T-helper 2 cell treated with Interferon-gamma antibody and Interleukin-4, amounts not matched to agents 100 ng/mL and 5 ng/mL, for 36 hours (primary cell): ENCODE data around the gene BOC. TPM values are rescaled to one million over a fixed set of nuclear protein-coding genes. Genes with fewer than 3 reads are reported as not detected.

Source experiments
- intact Hi-C: fragments of 100-400 bp; cut with micrococcal nuclease; formaldehyde crosslinking; loops from one replicate; pipeline ENCODE4 v1.15.1; 2023
- total RNA-seq: library from RNA; stranded (reverse); gene quantifications from 2 replicates; pipeline ENCODE4 v1.2.3, GENCODE V29; 2022

BOC gene
- total RNA-seq, 1 donor from 2014 or later = 0.27 TPM

DNA sequence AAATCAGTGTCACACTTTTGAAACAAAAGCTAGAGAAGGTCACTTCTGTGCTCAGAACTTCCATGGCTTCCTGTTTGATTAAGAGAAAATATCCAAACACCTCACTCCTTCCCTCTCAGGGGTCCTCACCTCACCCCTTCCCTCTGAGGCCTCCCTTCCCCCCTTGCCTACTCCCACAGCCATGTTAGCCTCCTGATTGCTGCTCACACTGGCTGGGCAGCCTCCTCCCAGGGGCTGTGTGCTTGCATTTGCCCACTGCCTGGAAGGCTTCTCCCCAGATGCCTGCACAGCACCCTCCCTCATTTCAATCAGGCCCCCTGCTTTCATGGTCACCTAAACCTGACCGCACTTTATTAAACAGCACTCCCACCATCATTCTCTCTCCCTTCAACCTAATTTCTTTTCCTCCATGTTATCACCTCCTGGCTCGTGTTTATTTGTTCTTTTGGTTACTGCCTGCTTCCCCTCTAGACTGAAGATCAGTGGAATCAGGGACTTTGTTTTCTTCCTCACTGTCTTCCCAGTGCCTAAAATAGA lies 10.4 kb downstream of the BOC start:
- intact Hi-C loops = no loop called here

DNA sequence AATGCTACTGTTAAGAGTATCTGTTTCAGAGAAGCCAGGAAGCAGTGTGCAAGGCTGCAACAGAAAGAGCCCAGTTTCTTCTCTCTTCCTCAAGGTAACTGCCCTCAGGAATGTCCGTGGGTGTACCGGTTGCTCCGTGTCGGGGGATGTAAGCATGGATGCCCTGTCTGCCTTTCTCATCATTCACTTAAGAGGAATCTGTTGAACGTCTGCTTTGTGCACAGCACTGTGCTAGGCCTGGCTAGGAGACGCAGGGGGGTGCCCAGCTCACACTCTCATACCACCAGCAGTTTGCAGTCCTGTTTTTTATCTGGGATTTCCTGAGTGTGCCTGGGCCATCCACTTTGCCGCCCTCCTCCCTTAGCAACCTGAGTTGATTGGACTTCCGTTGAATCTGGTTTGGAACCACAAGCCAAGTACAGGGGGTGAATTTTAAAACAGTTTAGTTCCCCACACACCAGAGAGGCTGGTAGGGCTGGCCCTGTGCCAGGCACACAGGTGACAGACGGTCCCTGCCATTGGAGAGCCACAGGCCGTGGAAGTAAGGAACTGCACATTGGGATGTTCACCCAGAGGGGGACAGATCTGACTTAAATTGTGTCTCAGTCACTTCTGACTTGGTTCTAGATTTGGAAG lies 11.2 kb downstream of the BOC start:
- intact Hi-C loops = no loop called here

DNA sequence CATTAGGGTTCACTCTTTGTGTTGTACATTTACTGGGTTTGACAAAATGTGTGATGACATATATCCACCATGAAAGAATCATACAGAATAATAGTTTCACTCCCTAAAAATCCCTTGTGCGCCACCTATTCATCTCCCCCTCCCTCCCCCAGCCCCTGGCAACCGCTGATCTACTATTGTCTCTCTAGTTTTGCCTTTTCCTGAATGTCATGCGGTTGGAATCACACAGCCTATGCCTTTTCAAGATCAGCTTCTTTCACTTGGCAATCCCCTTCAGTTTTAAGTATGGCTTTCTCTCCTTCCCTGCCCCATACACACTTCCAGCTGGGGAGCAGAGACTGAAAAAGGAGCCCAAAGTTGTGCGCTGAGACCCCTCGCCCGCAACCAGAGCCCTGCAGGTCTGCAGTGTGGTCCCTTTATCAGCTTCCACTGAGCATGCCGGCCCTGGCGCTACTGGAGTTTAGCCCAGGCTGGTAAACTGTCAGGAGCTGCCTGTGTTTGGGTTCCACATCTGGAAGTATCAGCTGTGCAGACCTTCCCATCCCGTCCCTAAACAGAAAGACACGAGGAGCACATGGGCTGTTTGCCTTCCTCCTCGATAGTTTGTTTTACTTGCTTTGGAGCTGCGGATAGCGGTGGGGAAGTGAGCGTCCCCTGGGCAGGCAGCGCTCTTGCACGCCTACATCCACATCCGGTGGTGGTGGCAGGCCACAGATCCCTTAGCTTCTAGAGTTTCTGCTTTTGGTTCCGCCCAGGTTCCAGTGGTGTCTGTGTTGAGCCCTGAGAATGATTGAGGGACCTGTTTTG lies 12.3 kb downstream of the BOC start:
- intact Hi-C loops = no loop called here

DNA sequence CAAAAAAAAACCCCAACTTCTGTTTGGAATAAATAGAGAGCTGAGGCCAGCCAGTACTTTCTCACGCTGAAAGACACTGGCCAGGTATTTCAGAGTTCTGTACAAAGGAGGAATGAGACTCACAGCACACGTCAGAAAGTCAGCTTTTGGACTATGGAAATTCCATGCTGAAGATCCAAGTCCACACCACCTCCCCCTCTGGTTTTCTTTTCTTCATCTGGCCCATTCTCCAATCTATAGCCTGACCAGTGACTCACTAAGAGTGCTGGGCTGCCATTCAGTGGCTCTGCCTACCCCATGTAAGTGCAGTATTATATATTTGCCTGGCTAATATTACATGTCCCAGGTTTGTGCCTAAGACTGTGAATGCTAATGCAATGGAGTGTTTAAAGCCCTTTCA lies 13.9 kb downstream of the BOC start:
- intact Hi-C loops = no loop called here

DNA sequence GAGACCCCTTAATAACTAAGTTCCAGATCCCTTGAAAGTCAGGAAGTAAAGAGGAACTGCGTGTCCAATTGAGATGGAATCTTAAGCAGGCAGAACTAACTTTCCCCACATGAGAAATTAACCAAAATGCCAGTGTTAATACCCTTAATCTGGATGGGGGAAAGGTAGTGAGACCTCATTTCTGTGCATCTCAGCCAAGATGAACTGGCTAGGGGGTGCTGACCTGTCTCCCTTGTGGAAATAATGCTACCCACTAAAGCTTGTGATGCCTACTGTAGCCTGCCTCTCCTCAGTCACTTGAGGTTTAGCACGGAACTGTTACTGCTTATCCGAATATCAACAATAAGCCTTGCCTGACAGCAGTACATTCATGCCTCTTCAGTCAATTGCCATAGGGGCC lies 15.1 kb downstream of the BOC start:
- intact Hi-C loops = no loop called here

DNA sequence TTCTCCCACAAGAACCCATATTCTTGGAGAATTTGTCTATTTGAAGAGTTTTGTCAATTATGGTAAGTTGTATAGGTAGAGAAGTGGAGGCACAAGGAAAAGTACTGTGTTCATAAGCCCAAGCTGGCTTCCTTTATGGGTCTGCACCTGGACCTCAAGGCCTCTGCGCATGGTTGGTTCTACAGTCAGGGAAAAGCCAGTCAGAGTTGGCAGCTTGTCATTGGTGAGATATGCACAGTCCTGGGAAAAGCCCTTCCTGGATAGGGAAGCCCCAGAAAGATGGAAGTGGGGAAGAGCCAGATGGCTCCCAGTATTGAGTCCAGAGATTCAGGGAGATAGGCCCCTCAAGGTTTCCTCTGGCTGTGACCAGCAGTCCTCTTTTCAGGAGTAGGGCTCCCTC lies 15.8 kb downstream of the BOC start:
- intact Hi-C loops = no loop called here

DNA sequence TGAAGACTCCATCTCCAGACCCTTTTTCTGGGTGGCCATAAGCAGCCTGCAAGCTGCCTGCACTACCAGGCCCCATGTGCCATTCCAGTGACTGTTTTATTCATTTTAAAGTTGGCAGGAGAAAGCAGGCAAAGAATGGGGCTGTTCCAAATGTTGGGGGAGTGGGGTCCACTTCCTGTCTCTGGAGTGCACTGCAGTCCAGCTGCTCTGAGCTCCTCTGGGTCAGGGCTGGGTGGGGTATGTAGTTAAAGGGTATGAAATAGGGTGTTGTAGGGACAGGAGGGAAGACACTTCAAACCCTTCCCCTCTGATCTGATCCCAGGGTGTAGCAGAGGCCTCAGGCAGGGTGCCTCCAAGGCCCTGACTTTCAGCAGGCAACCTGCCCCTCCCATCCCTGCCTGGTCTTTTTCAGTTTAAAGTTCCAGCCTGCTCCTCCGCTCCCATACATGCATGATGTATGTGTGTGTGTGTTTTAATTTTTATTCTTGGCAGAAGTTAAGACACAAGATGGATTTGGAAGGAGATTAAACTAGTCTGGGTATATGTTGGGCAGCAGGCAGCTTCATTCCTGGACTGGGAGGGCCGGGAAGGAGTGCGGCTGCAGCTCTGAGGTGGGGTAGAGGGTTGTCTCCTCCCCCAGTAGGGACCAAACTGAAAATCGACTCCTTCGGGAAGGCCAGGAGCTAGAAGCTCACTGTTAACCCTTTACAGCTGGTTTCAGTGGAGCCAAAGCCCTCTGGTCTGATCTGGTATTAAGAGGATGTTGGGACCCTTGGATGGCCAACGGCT lies 17.3 kb downstream of the BOC start:
- intact Hi-C loops = no loop called here

DNA sequence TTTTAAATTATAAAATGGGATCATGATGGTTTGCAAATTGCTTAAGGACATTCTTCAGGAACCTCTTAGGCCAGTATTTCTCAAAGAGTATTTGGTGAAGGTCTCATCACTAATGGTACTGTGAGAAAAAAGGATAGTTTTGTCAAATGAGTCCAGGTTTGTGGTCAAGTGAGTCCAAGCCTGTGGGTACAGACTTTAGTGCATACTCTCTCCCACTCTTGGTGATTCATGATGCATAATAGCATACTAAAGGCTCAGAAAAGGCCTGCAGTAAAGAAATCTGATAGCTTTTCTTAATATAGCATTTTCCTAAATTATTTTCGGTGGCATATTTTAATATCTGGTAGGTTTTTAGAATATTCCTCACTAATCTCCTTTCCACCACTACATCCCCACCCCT lies 20.0 kb downstream of the BOC start:
- intact Hi-C loops = no loop called here

DNA sequence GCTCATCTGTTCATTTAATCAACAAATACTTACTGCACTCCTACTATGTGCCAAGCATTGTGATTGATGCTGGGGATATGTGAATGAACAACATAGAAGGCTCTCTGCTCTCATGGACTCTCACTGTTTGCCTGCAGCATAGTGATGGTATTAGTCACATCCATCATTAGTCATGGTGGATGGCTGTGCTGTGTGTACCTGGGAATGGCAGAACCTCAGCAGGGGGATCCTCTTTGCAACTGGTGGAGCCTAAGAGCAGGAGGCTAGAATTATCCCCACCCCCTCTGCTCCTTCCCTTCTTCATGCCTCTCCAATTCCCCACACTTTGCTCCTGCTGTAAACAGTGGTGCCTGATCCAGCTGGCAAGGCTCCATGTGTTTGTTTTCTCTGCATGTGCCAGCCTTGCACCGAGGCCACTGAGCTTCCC lies 20.5 kb downstream of the BOC start:
- intact Hi-C loops = no loop called here

DNA sequence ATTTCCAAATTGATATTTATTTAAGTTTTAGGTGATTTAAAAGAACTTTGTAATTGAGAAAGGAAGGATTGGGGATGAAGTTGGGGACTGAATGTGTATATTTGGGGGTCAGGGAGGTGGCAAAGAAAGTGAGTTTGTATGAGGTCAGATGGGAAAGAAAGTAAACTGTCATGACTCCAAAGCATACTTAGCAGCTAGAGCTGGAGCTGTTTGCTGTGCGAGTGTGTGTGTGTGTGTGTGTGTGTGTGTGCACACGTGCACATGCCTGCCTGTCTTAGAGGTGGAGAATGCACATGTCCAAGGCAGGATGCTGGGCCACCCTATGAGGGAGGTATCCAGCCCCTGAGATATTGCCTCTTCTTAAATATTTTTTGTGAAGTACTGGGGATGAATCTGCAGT lies 21.0 kb downstream of the BOC start:
- intact Hi-C loops = no loop called here

DNA sequence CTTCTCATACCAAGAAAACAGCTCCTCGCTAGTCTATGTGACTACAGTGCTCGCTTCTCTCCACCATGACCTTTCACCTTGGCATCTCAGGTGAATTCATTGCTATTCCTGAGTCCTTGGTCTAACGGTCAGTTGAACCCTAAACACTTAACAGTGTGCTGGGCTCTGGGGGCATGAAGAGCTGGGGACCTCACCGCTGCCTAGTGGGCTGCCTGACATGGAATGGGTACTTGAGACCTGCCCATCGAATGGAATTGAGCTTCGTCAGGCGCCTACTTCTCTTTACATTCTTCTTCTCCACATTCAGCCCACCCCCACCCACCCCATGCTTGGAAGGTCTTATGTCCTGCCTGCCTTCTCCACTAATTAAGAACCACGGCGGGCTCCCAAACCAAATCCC lies 22.1 kb downstream of the BOC start:
- intact Hi-C loops = no loop called here

DNA sequence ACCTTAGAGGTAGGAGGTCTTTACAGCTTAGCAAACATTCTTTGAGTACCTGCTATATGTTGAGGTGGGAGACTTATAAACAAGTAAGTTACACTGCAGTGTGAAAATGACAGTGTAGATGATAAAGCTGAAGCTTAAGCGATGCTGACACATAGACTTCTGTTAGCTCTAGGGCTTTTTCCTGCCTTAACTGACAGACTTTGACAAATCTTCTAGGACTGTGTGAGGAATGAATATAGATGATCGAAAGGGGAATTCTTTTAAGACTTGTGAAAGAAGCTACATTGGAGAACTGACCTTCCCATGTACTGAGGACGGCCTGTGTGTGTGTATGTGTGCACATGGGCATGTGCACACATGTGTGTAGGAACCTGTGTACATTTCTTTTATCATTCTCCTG lies 22.7 kb downstream of the BOC start:
- intact Hi-C loops = no loop called here

DNA sequence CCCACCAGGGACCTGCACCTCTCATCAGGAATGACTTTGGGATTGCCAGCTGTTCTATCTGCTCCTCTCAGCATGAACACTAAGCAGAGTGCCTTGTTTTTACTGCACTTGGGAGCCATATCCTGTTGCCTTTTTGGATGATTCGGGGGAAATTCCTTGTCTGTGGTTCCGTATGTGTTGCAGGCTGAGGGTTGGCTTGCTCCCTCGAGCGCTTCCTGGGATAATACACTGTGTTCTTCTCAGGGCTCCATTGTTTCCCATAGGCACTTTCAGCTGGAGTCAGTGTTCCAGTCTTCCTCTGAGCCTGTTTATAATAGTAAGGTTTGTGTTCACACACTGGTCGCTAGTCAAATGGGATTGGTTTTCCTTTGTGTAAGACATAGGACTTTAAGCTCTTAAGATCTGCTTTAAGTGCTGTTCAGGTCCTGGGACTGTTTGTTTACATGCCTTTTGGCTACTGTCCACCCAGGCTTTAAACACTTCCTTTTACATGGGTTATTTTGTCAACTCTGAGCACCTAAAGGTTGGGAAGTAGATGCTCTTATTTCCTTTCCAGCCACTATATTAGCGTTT lies 23.4 kb downstream of the BOC start:
- intact Hi-C loops = no loop called here

DNA sequence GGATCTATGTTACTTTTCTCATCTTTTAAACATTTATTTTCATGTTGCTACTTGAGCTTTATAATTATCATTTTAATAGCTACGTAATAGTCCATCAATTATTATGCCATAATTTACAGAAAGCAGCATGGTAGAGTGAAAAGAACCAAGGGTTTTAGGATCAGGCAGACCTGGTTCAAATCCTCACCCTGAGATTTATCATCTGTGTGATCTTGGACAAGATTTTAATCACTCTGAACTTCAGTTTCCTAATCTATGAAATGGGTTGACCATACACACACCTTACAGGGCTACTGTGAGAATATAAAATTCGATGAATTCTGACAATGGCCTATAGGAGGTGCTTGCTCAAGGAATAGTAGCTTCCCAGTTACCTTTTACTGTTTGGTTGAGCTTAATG lies 27.1 kb downstream of the BOC start:
- intact Hi-C loops = no loop called here

DNA sequence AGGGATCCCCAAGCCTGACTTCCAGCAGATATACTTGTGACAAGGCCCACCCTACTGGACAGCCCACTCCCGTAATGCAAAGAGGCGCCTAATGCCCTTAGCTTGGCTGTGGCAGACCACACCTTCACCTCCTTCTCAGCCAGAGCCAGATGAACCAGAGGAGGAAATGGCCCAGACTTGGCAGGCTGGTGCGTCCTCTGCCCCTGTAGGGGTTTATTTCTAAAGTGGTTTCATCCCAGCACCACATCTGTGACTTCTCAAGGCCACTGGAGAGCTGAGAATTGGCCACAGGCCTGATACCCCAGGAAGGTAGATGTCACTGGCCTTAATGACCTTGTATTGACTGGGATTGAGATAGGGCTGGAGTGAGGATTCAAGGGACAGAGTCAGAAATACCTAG lies 29.5 kb downstream of the BOC start:
- intact Hi-C loops = no loop called here

DNA sequence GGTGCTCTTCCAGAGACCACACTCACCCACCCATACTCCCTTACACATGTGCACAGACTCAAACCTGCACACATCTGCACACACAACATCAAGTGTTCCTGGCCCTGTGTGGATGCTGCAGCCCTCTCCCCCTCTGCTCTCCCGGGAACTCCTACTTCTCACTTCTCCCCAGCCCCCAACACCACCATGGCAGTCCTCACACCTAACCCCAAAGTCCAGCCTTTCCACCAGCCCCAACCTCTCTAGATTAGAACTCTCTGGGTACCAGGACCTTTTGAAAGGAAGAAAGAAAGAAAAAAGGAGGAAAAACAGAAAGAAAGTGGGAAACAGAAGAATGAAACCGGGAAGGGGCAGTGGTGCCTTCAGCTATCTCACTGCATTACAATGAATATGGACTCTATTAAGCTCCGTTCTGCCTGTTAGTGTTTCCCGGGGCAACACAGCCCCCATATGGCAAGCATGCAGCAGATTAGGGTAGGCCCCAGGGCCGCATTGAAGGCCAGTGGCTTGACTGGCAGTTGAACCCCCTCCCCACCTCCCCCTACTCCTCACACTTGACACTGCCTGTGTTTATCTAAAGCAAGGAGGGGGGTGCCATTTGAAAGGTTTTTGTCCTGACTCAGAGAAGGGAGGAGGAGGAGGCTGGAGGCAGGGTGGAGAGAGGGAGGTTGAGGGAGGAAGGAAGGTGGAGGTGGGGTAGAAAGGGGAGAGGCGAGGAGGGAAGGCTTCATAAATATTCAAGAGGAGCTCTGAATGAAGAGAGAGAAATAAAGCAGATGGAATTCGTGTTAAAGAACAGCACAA lies 30.1 kb downstream of the BOC start:
- intact Hi-C loops = no loop called here

DNA sequence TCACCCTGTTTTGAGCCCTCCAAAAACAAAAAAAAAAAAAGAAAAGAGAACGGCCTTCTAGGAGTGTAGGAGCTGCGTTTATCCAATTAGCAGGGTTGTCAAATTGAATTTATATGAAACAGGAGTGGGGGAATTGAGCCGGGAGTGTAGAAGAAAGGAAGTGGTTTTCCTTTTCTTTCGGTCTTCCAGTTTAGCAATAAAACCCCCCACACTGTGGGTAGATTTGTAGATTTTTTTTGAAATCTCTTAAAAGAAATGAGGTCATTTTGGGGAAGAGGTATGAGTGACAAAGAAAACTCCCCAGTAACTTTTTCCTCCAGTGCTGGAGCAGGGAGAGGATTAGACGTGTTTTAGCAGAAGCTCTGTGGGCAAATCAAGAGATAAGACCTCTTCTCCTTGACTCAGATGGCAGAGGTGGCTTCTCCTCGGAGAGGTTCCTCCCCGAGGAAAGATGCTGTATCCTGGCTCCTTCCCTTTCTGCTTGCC lies 30.8 kb downstream of the BOC start:
- intact Hi-C loops = no loop called here

DNA sequence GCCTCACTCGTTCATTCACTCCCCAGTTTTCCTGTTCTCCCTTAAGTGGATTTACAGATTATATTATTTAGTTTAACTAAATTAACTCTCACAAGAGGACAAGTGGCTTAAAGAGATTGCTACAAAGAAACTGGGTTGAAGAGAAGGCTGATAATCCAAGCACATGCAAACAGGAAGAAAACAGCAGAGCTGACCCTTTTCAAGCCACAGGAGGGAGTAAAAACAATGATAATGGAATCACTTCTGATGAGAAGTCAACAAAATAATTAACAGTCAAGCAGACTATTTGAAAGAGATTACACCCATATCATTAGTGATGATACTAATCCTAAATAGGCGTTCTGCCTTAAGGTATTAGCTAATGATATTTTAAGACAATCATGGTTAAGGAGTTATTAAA lies 31.7 kb downstream of the BOC start:
- intact Hi-C loops = no loop called here

DNA sequence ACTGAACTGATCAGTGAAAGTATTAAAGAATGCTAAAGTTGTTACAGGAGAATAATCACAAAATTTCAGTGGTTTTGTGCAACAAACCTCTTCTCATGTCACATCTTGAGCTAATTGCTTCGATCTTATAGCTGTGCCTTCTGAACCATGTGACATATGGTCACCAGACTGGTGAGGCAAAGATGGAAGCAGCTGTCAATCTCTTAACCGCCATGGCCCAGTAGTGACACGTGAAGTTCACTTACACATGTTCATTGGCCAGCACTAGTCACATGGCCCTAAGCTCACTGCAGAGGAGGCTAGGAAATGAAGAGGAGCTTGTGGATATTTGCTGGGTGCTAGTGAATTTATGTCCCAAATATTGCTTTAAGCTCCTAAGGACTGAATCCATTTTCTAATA lies 32.5 kb downstream of the BOC start:
- intact Hi-C loops = no loop called here

DNA sequence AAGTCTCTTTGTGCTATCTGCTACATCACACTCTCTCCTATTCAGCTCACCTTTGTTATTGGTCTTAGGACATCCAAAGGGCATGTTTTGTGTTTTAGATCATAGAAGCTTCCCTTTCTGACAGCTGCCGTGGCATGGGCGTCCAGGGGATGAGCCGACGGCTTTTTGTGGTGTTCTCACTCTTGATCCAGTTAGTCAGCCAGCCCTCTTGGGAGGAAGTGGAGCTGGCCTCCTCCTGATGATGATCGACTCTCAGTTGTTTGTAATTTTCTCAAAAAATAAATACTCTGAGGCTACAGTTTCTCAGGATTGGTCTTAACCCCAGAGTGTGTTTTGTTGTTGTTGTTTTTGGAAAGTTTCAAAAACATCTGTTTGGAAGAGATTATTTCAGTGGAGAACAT lies 34.4 kb downstream of the BOC start:
- intact Hi-C loops = no loop called here

DNA sequence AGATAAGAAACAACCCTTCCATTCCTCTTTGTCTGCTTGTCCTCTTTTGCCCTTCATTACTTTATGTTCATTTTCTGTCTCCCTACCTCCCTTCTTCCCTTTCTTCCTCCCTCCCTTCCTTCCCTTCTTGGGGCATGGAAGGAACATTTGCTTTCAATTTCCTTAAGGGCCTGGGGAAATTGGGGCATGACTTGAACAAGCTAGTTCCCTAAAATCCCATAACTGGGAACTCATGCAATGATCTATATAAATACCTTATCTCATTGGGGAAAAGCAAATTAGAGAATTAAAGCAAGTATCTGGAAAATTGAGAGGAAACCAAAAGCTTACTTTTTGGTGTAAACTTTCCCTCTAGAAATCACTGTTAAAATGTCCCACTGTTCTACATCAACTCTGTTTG lies 35.7 kb downstream of the BOC start:
- intact Hi-C loops = no loop called here
